Esophagus (tissue), 2 donors: ENCODE measurements around the gene GCK. TPM values are rescaled to one million over a fixed set of nuclear protein-coding genes. Genes with fewer than 3 reads are reported as not detected.
"Not testable (repeated sequence)": the region's sequence is repeated elsewhere in the genome, so short reads cannot be mapped to it uniquely, and the experiment has no call there.

Experiments
- H3K27ac ChIP-seq, 2 donors: one replicate each; pipeline ENCODE4 v1.5.1; 2013; ENCODE audit warnings: low read depth in 2 of 2, mild to moderate bottlenecking in 2 of 2, inconsistent platforms in 1 of 2, low read length in 1 of 2, moderate library complexity in 1 of 2
- H3K27me3 ChIP-seq, 2 donors: one replicate each; pipeline ENCODE4 v1.6.1; 2013; ENCODE audit warnings: low read length in 2 of 2, control low read depth in 1 of 2, mild to moderate bottlenecking in 1 of 2; ENCODE audit not compliant: insufficient read depth in 2 of 2, control insufficient read depth in 1 of 2
- H3K36me3 ChIP-seq, 2 donors: one replicate each; pipeline ENCODE4 v1.6.1; 2013; ENCODE audit warnings: low read length in 1 of 2; ENCODE audit not compliant: control insufficient read depth in 2 of 2, insufficient read depth in 2 of 2
- H3K4me1 ChIP-seq, 2 donors: one replicate each; pipeline ENCODE4 v1.6.1; 2013; ENCODE audit warnings: low read length in 1 of 2; ENCODE audit not compliant: control insufficient read depth in 2 of 2, insufficient read depth in 2 of 2
- H3K4me3 ChIP-seq, 2 donors: one replicate each; pipeline ENCODE4 v1.5.1; 2013; ENCODE audit warnings: low read length in 2 of 2, mild to moderate bottlenecking in 2 of 2, low read depth in 1 of 2, moderate library complexity in 1 of 2
- H3K9me3 ChIP-seq, 2 donors: one replicate each; pipeline ENCODE4 v1.6.1; 2013; ENCODE audit warnings: mild to moderate bottlenecking in 2 of 2, low read depth in 1 of 2, low read length in 1 of 2, moderate library complexity in 1 of 2; ENCODE audit not compliant: control insufficient read depth in 2 of 2, insufficient read depth in 1 of 2
- WGBS, 2 donors: extraction: QIAGEN DNeasy Blood & Tissue Kit; methylation state at CpG; one replicate each; pipeline ENCODE4 v1.1.7; 2013; 5-methylcytosine and 5-hydroxymethylcytosine counted together
- polyA plus RNA-seq, 2 donors: library from polyadenylated mRNA; stranded (reverse); fragments of 200-250 nt; gene quantifications; one replicate each; pipeline ENCODE4 v1.2.3, GENCODE V29; 2013
- donor health status: healthy with polysubstance abuse.
- donor health status: Bipolar disorder and iron deficiency.

The GCK gene
- polyA plus RNA-seq, 2 donors, result 0.18 to 0.27 TPM

GRCh38 chr7:44173911-44174693 is 15.1 kb downstream of the GCK start:
- Histone ChIP-seq H3K9me3 (no peaks in the 10 kb centered on the region), H3K27me3 (no peaks in the 10 kb centered on the region), H3K27ac (no peak overlapping the region), H3K36me3 (no peaks in the 10 kb centered on the region), H3K4me1 (no peaks in the 10 kb centered on the region), H3K4me3 (no peak overlapping the region)
- WGBS, 2 donors, result 48 to 53% methylated on average over 3 of the region's 3 CpGs

- no peaks in the 10 kb centered on the region for H3K9me3 ChIP-seq
- no peaks in the 10 kb centered on the region for H3K36me3 ChIP-seq
- H3K4me1 ChIP-seq, result no peaks in the 10 kb centered on the region
- no peak overlapping the region for H3K27ac ChIP-seq
- WGBS, 2 donors, result 84% methylated on average over 6 of the region's 6 CpGs
- H3K4me3 ChIP-seq, result no peak overlapping the region
- H3K27me3 ChIP-seq, result no peaks in the 10 kb centered on the region
Measured at GRCh38 chr7:44172803-44173424, 16.3 kb downstream of the GCK start.

- Histone ChIP-seq H3K36me3 (no peaks in the 10 kb centered on the region), H3K27ac (no peak overlapping the region), H3K9me3 (no peaks in the 10 kb centered on the region), H3K4me1 (no peaks in the 10 kb centered on the region), H3K27me3 (no peaks in the 10 kb centered on the region), H3K4me3 (no peak overlapping the region)
Measured at GRCh38 chr7:44172352-44172751, 16.9 kb downstream of the GCK start.

GRCh38 chr7:44171901-44172300 is 17.3 kb downstream of the GCK start:
- 94 to 95% methylated on average over 9 of the region's 9 CpGs for WGBS, 2 donors
- not testable (repeated sequence) for H3K27me3 ChIP-seq, H3K27ac ChIP-seq, H3K4me1 ChIP-seq, H3K4me3 ChIP-seq, H3K9me3 ChIP-seq, H3K36me3 ChIP-seq

- Histone ChIP-seq H3K9me3 (no peaks in the 10 kb centered on the region), H3K27me3 (no peaks in the 10 kb centered on the region), H3K27ac (no peak overlapping the region), H3K36me3 (no peaks in the 10 kb centered on the region), H3K4me3 (no peak overlapping the region), H3K4me1 (no peaks in the 10 kb centered on the region)
Measured at GRCh38 chr7:44167920-44168319, 21.3 kb downstream of the GCK start.

GRCh38 chr7:44163591-44163990 is 25.6 kb downstream of the GCK start:
- H3K27ac ChIP-seq, result no peak overlapping the region
- H3K4me3 ChIP-seq, result no peak overlapping the region
- no peaks in the 10 kb centered on the region for H3K27me3 ChIP-seq
- H3K4me1 ChIP-seq, result peaks cover 0 to 3% of the 10 kb centered on the region in 2 donors
- WGBS, 2 donors, result 50 to 69% methylated on average over 1 of the region's 1 CpG
- H3K36me3 ChIP-seq, result no peaks in the 10 kb centered on the region
- peaks cover 0 to 2% of the 10 kb centered on the region in 2 donors for H3K9me3 ChIP-seq

- H3K36me3 ChIP-seq, result no peaks in the 10 kb centered on the region
- no peak overlapping the region for H3K27ac ChIP-seq
- no peak overlapping the region for H3K4me3 ChIP-seq
- peaks cover 0 to 2% of the 10 kb centered on the region in 2 donors for H3K9me3 ChIP-seq
- peaks cover 0 to 3% of the 10 kb centered on the region in 2 donors for H3K4me1 ChIP-seq
- H3K27me3 ChIP-seq, result no peaks in the 10 kb centered on the region
- 75 to 81% methylated on average over 1 of the region's 1 CpG for WGBS, 2 donors
Measured at GRCh38 chr7:44162785-44163395, 26.3 kb downstream of the GCK start.

- H3K4me3 ChIP-seq, result no peak overlapping the region
- no peaks in the 10 kb centered on the region for H3K36me3 ChIP-seq
- peaks cover 0 to 3% of the 10 kb centered on the region in 2 donors for H3K4me1 ChIP-seq
- H3K27me3 ChIP-seq, result no peaks in the 10 kb centered on the region
- H3K9me3 ChIP-seq, result peaks cover 0 to 2% of the 10 kb centered on the region in 2 donors
- H3K27ac ChIP-seq, result no peak overlapping the region
- WGBS, 2 donors, result 88 to 89% methylated on average over 4 of the region's 4 CpGs
Measured at GRCh38 chr7:44162179-44162578, 27.1 kb downstream of the GCK start.

- H3K27ac ChIP-seq, result no peak overlapping the region
- no peaks in the 10 kb centered on the region for H3K36me3 ChIP-seq
- H3K4me3 ChIP-seq, result no peak overlapping the region
- no peaks in the 10 kb centered on the region for H3K27me3 ChIP-seq
- peaks cover 0 to 2% of the 10 kb centered on the region in 2 donors for H3K9me3 ChIP-seq
- peaks cover 0 to 3% of the 10 kb centered on the region in 2 donors for H3K4me1 ChIP-seq
- 98 to 100% methylated on average over 2 of the region's 2 CpGs for WGBS, 2 donors
Measured at GRCh38 chr7:44161371-44161770, 27.9 kb downstream of the GCK start.
